GM06990 (cell line): ENCODE results near the gene IFIT2.
"Not testable (repeated sequence)": the region's sequence is repeated elsewhere in the genome, so short reads cannot be mapped to it uniquely, and the experiment has no call there.

Experiments used
- DNase-seq: peaks from one replicate; pipeline ENCODE4 v3.0.0-alpha.2; 2011; ENCODE audit not compliant: insufficient read length; ENCODE audit errors: extremely low read depth
- H3K27me3 ChIP-seq: replicated peaks from 2 replicates; pipeline ENCODE4 v1.6.0; 2011; ENCODE audit warnings: low read length; ENCODE audit not compliant: control insufficient read depth, insufficient read depth
- H3K36me3 ChIP-seq: 2 replicates; pipeline ENCODE4 v1.5.1; 2011; ENCODE audit warnings: low read length; ENCODE audit not compliant: control insufficient read depth, insufficient read depth
- H3K4me3 ChIP-seq: replicated peaks from 2 replicates; pipeline ENCODE4 v1.5.1; 2011; ENCODE audit warnings: low read depth, mild to moderate bottlenecking, control low read depth, low read length
- TF ChIP-seq, protein P1 (sequence below): IDR thresholded peaks from 2 replicates; pipeline ENCODE4 v1.5.1; 2011; ENCODE audit warnings: low read length, control low read depth, mild to moderate bottlenecking, inconsistent platforms; ENCODE audit not compliant: insufficient read depth, poor library complexity, severe bottlenecking

IFIT2 gene

DNA sequence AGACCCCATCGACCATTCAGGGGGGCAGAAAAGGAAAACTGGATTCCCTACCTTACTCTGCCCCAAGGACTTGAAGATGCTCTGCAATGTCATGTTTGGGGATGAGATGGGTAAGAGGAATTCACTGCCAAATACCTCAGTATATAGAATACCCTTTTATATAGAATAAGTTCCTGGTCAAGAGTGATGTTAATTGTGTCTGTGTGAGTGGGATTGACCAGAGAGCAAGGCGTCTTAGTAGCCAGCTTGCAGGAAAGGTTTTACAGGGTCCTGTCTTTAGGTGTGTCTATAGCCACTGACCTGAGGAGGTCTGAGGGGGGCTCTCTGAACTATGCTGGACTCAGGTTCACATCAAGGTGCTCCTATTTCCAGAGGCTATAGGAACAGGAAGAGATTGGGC, 27.3 kb downstream of the IFIT2 start:
- TF ChIP-seq, protein P1, sequence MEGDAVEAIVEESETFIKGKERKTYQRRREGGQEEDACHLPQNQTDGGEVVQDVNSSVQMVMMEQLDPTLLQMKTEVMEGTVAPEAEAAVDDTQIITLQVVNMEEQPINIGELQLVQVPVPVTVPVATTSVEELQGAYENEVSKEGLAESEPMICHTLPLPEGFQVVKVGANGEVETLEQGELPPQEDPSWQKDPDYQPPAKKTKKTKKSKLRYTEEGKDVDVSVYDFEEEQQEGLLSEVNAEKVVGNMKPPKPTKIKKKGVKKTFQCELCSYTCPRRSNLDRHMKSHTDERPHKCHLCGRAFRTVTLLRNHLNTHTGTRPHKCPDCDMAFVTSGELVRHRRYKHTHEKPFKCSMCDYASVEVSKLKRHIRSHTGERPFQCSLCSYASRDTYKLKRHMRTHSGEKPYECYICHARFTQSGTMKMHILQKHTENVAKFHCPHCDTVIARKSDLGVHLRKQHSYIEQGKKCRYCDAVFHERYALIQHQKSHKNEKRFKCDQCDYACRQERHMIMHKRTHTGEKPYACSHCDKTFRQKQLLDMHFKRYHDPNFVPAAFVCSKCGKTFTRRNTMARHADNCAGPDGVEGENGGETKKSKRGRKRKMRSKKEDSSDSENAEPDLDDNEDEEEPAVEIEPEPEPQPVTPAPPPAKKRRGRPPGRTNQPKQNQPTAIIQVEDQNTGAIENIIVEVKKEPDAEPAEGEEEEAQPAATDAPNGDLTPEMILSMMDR, result no peak
- no peak for DNase-seq
- Histone ChIP-seq H3K4me3 (peak overlapping the region; percentile 61), H3K27me3 (no peaks in the 10 kb centered on the region), H3K36me3 (no peaks in the 10 kb centered on the region)

GRCh38 chr10:89330014-89330413, 28.2 kb downstream of the IFIT2 start:
- not testable (repeated sequence) for H3K27me3 ChIP-seq, H3K4me3 ChIP-seq, DNase-seq, H3K36me3 ChIP-seq

DNA sequence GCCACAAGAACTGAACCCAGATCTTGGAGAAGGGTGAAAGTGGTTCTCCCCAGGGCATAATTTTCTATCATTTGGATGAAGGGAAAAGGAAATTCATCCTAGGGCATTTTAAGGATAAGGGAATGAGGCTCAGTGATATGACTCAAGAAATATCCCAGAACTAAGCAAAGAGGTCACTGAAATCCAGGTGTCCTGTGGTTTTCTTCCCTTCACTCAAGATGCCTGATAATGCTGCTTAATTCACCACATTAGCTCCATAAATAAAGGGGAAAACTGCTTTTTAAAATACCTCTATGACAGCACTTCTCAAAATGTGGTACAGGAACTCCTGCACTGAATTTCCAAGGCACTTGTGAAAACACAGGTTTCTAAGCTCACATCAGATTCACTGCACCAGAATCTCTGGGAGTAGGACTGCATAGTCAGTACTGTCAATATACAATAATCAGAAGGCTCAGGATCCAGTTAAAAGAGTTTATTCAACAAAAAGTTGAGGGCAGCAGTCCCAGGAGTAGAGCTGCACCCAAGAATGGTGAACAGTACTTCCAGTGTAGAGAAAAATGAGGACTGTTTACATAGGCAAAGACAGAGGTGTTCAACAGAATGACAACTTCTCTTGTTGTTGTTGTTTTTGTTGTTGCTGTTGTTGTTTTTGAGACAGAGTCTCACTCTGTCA, 28.8 kb downstream of the IFIT2 start:
- Histone ChIP-seq H3K36me3 (no peaks in the 10 kb centered on the region), H3K27me3 (no peaks in the 10 kb centered on the region), H3K4me3 (no peak overlapping the region)
- no peak for DNase-seq
- TF ChIP-seq, protein P1, result no peak

- DNase-seq, H3K36me3 ChIP-seq, H3K27me3 ChIP-seq: not testable (repeated sequence)
- H3K4me3 ChIP-seq, result peak overlapping the region; percentile 67
Observed at GRCh38 chr10:89331487-89332122, 29.8 kb downstream of the IFIT2 start.

DNA sequence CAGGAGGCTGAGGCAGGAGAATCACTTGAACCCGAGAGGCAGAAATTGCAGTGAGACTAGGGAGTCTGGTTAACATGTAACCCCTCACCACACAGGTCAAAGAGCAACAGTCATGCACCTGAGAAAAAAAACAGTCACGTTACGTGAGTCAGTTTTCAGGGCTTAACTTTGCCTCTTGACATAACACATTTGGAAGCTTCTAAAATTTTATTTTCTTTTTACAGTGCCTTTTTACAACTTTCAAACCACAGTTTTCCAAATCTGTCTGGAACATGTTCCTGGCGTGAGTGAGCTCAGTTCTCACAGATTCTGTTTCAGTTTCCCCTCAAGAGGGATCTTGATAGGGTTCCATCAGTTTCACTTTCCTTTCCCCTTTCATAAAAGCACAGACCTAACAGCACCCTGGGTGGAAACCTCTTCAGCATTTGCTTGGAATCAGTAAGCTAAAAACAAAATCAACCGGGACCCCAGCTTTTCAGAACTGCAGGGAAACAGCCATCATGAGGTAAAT, 30.3 kb downstream of the IFIT2 start:
- Histone ChIP-seq H3K4me3 (peak overlapping the region; percentile 67), H3K36me3 (no peaks in the 10 kb centered on the region), H3K27me3 (no peaks in the 10 kb centered on the region)
- peak; percentile 64 for DNase-seq
- TF ChIP-seq, protein P1, result no peak

DNA sequence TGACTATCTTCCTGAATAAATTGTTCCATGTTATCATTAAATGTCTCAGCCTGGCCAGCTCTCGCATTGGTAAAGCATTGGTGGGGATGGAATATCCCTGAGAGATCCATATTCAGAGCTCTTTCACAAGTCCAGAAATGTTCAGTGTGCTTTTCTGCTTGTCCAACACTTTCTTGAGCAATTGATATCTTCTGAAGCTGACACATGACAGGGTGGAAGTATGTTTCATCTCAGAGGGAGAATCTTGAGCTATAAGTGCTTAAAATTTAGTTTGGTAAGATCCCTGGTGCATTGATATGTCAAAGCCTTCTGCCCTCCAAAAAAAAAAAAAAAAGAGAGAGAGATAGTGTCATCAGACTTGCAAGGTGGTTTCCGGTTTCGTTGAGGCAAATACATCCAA, 33.4 kb downstream of the IFIT2 start:
- DNase-seq, result no peak
- H3K36me3 ChIP-seq, result peaks cover 11% of the 10 kb centered on the region
- TF ChIP-seq, protein P1, result no peak
- H3K27me3 ChIP-seq, result no peaks in the 10 kb centered on the region
- H3K4me3 ChIP-seq, result peak overlapping the region; percentile 32; the same call in 1 of the 2 replicates
